Daoy (cell line): Measurements from ENCODE around the gene ABLIM1. TPM values are rescaled to one million over a fixed set of nuclear protein-coding genes. Genes with fewer than 3 reads are reported as not detected.

Experiments
- DNase-seq: peaks from one replicate; pipeline ENCODE4 v3.0.0-alpha.2; 2015; ENCODE audit warnings: low read depth
- total RNA-seq: library from RNA; depleted of rRNA; stranded (reverse); fragments of >200 nt; shearing (Covaris generic); gene quantifications from 2 replicates; pipeline ENCODE4 v1.2.3, GENCODE V29; 2014

ABLIM1 gene
- total RNA-seq, 1 experiment from 2014 or later, result 3.0 TPM

- DNase-seq, result no peak
Measured at GRCh38 chr10:114624422-114624821, 33.7 kb downstream of the ABLIM1 start.

- DNase-seq, result peak; percentile 80
Measured at GRCh38 chr10:114623661-114624294, 34.3 kb downstream of the ABLIM1 start.

GRCh38 chr10:114623155-114623554 lies 34.9 kb downstream of the ABLIM1 start:
- DNase-seq, result no peak

- DNase-seq, result no peak
Measured at GRCh38 chr10:114618722-114619121, 39.4 kb downstream of the ABLIM1 start.

GRCh38 chr10:114616516-114616915 lies 41.6 kb downstream of the ABLIM1 start:
- DNase-seq, result no peak

- DNase-seq, result no peak
Measured at GRCh38 chr10:114616103-114616502, 42.0 kb downstream of the ABLIM1 start.

- no peak for DNase-seq
Measured at GRCh38 chr10:114615600-114616007, 42.5 kb downstream of the ABLIM1 start.

- no peak for DNase-seq
Measured at GRCh38 chr10:114613237-114613979, 44.7 kb downstream of the ABLIM1 start.

GRCh38 chr10:114611617-114612016 lies 46.5 kb downstream of the ABLIM1 start:
- DNase-seq, result no peak

- DNase-seq, result no peak
Measured at GRCh38 chr10:114609518-114610426, 48.3 kb downstream of the ABLIM1 start.

GRCh38 chr10:114607358-114607998 lies 50.6 kb downstream of the ABLIM1 start:
- no peak for DNase-seq

- DNase-seq, result no peak
Measured at GRCh38 chr10:114605155-114605797, 52.8 kb downstream of the ABLIM1 start.

- DNase-seq, result no peak
Measured at GRCh38 chr10:114604357-114605130, 53.5 kb downstream of the ABLIM1 start.

- DNase-seq, result peak; percentile 43
Measured at GRCh38 chr10:114603948-114604347, 54.1 kb downstream of the ABLIM1 start.

GRCh38 chr10:114603303-114603702 lies 54.8 kb downstream of the ABLIM1 start:
- DNase-seq, result no peak

- DNase-seq, result no peak
Measured at GRCh38 chr10:114600057-114600456, 58.0 kb downstream of the ABLIM1 start.

- DNase-seq, result no peak
Measured at GRCh38 chr10:114596793-114597192, 61.3 kb downstream of the ABLIM1 start.

- no peak for DNase-seq
Measured at GRCh38 chr10:114593816-114594468, 64.1 kb downstream of the ABLIM1 start.

GRCh38 chr10:114593240-114593792 lies 64.8 kb downstream of the ABLIM1 start:
- DNase-seq, result no peak

- DNase-seq, result no peak
Measured at GRCh38 chr10:114590993-114591392, 67.1 kb downstream of the ABLIM1 start.
